ENCODE measurements around the gene SCP2.

The SCP2 gene

GRCh38 chr1:52927212-52928014, at the start of gene SCP2:
SCP2 (plus strand) TSS chr1:52927276; CDS start chr1:52927397, 121 bp downstream.
- peak; percentile 15 for DNase-seq

GRCh38 chr1:52877554-52877953, 49.5 kb upstream of the SCP2 start:
- DNase-seq, result no peak

GRCh38 chr1:52880206-52880605, 46.9 kb upstream of the SCP2 start:
- no peak for DNase-seq

GRCh38 chr1:52887483-52887882, 39.6 kb upstream of the SCP2 start:
- DNase-seq, result no peak

- no peak for DNase-seq
These were observed 34.5 kb upstream of the SCP2 start for GRCh38 chr1:52892424-52893215.

- DNase-seq, result no peak
These were observed 27.6 kb upstream of the SCP2 start for GRCh38 chr1:52899445-52899894.

- no peak for DNase-seq
These were observed 26.7 kb upstream of the SCP2 start for GRCh38 chr1:52900402-52900801.

- no peak for DNase-seq
These were observed 25.7 kb upstream of the SCP2 start for GRCh38 chr1:52901384-52901783.

- no peak for DNase-seq
These were observed 22.7 kb upstream of the SCP2 start for GRCh38 chr1:52904208-52904926.

- DNase-seq, result no peak
These were observed 22.0 kb upstream of the SCP2 start for GRCh38 chr1:52904927-52905698.

GRCh38 chr1:52906135-52906603, 20.9 kb upstream of the SCP2 start:
- no peak for DNase-seq

- no peak for DNase-seq
These were observed 19.8 kb upstream of the SCP2 start for GRCh38 chr1:52907068-52907811.

GRCh38 chr1:52907812-52908153, 19.3 kb upstream of the SCP2 start:
- no peak for DNase-seq

- DNase-seq, result no peak
These were observed 15.5 kb upstream of the SCP2 start for GRCh38 chr1:52911541-52911940.

GRCh38 chr1:52913014-52913413, 14.1 kb upstream of the SCP2 start:
- DNase-seq, result no peak

GRCh38 chr1:52913537-52913936, 13.5 kb upstream of the SCP2 start:
- DNase-seq, result no peak

- DNase-seq, result no peak
These were observed 12.6 kb upstream of the SCP2 start for GRCh38 chr1:52914463-52914862.

- no peak for DNase-seq
These were observed 11.7 kb upstream of the SCP2 start for GRCh38 chr1:52915211-52915854.

GRCh38 chr1:52915855-52916220, 11.2 kb upstream of the SCP2 start:
- DNase-seq, result no peak

GRCh38 chr1:52916241-52916975, 10.7 kb upstream of the SCP2 start:
- no peak for DNase-seq

- DNase-seq, result no peak
These were observed 9.9 kb upstream of the SCP2 start for GRCh38 chr1:52917156-52917555.
